Mesenteric fat pad (tissue), 1 donor: ENCODE measurements around the gene NAPB. TPM values are rescaled to one million over a fixed set of nuclear protein-coding genes. Genes with fewer than 3 reads are reported as not detected.
"Not testable (repeated sequence)": the region's sequence is repeated elsewhere in the genome, so short reads cannot be mapped to it uniquely, and the experiment has no call there.

ENCODE experiments used
- DNase-seq: peaks from one replicate; pipeline ENCODE4 v3.0.0-alpha.2; 2020; ENCODE audit warnings: low spot score
- total RNA-seq: library from RNA; stranded (reverse); fragmentation: NEBNext Ultra II Directional; extraction: Animal tissue kit (Norgen Biotek cat#: 25700); gene quantifications from one replicate; pipeline ENCODE4 v1.2.1, GENCODE V29; 2021
- donor health status: DM: yes; HTN: yes; CAD: no.

The NAPB gene
- total RNA-seq, 1 donor from 2014 or later: 8.4 TPM

GRCh38 chr20:23349338-23350195 is 71.7 kb downstream of the NAPB start:
- DNase-seq: no peak

- not testable (repeated sequence) for DNase-seq
Observed at GRCh38 chr20:23348510-23348909, 72.8 kb downstream of the NAPB start.

- no peak for DNase-seq
Observed at GRCh38 chr20:23347791-23348190, 73.5 kb downstream of the NAPB start.

- no peak for DNase-seq
Observed at GRCh38 chr20:23346002-23346401, 75.3 kb downstream of the NAPB start.

GRCh38 chr20:23344336-23344735 is 77.0 kb downstream of the NAPB start:
- no peak for DNase-seq

- no peak for DNase-seq
Observed at GRCh38 chr20:23343590-23343989, 77.7 kb downstream of the NAPB start.

- DNase-seq: no peak
Observed at GRCh38 chr20:23341073-23341472, 80.2 kb downstream of the NAPB start.

- no peak for DNase-seq
Observed at GRCh38 chr20:23340524-23340923, 80.8 kb downstream of the NAPB start.

- DNase-seq: no peak
Observed at GRCh38 chr20:23339986-23340385, 81.3 kb downstream of the NAPB start.

GRCh38 chr20:23337312-23337711 is 84.0 kb downstream of the NAPB start:
- DNase-seq: no peak

GRCh38 chr20:23336476-23336875 is 84.8 kb downstream of the NAPB start:
- no peak for DNase-seq

- no peak for DNase-seq
Observed at GRCh38 chr20:23335521-23335920, 85.8 kb downstream of the NAPB start.

GRCh38 chr20:23334111-23334510 is 87.2 kb downstream of the NAPB start:
- DNase-seq: no peak

- no peak for DNase-seq
Observed at GRCh38 chr20:23332467-23332866, 88.8 kb downstream of the NAPB start.

GRCh38 chr20:23331450-23332350 is 89.6 kb downstream of the NAPB start:
- DNase-seq: no peak

GRCh38 chr20:23327617-23328333 is 93.5 kb downstream of the NAPB start:
- no peak for DNase-seq

GRCh38 chr20:23326774-23327173 is 94.5 kb downstream of the NAPB start:
- DNase-seq: no peak

GRCh38 chr20:23325107-23325506 is 96.2 kb downstream of the NAPB start:
- no peak for DNase-seq
